Stimulated activated CD4-positive, alpha-beta T cell treated with anti-CD3 and anti-CD28 coated beads, Interleukin-2, amount 100 ng/mL, for 4 hours (primary cell): ENCODE data around the gene NAA16.
"Not testable (repeated sequence)": the region's sequence is repeated elsewhere in the genome, so short reads cannot be mapped to it uniquely, and the experiment has no call there.

Experiments used
- DNase-seq: peaks from one replicate; pipeline ENCODE4 v3.0.0-alpha.2; 2020; ENCODE audit warnings: low read depth

The NAA16 gene

DNA sequence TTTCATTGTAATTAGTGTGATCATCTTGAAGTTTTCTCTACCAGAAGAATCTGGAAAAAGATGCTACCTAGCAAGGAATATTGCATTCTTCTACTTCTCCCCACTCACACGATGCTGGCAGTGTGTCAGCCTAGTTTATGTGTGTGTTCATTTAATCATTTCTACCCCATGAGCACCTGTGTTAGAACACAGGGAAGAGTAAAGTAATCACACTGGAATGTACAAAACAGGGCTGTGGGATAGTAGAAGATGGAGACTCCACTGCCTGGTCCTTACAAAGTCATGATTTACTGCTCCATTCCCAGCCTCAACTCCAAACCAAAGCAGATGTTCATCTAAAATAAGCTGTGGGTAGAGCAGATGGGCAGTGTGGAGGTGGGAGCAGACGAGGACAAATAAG, 98.5 kb downstream of the NAA16 start:
- DNase-seq, result no peak

DNA sequence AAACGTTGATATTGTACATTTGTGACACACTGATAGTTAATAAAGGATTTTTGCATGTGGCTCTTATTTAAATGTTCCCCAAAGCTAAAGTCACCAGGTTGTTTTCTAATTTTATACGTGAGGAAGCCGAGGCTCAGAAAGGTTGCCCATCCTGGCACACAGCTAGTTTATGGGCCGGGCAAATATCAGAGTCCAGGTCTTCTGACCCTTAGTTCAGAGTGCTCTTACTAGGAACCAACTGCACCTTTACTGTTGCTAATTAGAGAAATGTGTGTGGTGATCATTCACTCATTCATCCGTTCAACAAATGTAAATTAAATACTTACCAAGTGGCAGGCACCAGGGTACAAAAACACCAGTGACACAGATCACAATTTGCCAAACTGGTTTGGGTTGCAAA, 100.0 kb downstream of the NAA16 start:
- no peak for DNase-seq

DNA sequence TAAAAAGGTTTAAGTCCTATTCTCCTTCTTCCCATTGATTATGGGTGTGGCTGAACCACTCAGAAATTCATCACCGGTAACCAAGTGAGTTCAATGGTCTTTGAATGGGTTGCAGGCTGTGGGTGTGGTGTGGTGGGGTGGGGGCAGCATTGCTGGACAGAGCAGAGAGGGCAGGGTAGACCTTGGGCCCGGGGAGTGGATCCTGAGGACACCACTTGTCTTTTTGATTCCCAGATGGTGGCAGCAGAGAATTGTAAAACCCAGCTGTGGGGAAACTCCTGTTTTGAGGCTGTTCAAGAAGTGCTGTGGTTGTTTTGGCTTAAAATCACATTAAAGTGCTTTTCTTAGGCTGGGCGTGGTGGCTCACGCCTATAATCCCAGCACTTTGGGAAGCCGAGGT, 100.5 kb downstream of the NAA16 start:
- peak; percentile 19 for DNase-seq

DNA sequence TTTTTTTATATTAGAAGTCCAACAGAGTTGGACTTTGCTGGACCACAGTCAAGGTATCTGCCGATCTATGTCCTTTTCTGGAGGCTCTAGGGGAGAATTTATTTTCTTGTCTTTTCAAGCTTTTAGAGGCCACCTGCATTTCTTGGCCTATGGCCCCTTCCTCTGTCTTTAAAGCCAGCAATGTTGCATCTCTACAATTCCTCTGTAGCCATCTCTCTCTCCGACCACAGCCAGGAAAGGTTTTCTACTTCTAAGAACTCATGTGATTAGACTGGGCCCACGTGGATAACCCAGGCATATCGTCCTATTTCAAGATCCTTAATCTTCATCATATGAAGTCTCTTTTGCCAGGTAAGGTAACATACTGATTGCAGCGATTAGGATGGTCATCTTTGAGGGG, 102.8 kb downstream of the NAA16 start:
- no peak for DNase-seq

DNA sequence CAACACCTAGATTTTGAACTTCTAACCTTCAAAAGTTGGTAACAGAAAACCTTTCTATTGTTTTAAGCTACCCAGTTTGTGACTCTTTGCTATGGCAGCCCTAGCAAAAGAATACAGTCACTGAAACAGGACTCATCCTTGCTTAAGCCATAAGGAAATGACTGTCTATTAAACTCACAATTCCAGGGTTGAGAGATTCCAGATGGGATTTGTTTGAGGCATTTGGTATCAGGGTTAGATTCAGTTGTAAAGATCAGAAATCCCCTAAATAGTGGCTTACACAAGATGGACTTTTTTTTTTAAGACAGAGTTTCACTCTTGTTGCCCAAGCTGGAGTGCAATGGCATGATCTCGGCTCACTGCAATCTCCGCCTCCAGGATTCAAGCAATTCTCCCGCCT, 105.2 kb downstream of the NAA16 start:
- DNase-seq, result no peak

DNA sequence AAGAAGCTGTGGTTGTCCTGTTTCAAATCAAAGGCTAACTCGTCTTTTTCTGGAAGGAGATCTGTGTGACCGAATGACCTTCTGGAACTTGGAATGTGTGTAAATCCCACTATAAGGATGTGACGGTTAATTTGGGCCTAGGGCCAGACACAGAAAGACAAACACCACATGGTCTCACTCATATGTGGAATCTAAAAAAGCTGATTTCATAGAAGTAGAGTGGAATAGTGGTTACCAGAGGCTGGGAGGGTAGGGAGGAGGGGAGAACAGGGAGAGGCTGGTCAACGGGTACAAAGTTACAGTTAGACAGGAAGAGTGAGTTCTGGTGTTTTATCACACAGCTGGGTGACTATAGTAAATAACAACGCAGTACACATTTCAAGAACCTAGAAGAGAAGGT, 107.0 kb downstream of the NAA16 start:
- no peak for DNase-seq

DNA sequence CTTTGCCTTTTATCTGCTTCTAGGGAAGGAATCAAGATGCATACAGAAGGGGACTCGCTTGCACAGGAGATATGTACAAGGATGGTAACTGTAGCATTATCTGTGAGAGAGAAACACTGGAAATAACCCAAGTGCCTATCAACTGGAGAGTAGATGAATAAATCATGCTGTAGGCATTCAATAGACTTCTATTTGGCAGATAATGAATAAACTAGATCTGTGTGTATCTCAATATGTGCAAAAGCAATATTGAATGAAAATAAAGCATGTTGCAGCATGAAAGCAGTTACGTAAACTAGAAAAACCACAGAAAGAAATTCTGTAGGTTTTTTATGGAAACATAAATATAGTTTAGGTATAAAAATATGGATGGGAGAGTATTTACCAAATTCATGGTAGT, 107.7 kb downstream of the NAA16 start:
- DNase-seq, result no peak

DNA sequence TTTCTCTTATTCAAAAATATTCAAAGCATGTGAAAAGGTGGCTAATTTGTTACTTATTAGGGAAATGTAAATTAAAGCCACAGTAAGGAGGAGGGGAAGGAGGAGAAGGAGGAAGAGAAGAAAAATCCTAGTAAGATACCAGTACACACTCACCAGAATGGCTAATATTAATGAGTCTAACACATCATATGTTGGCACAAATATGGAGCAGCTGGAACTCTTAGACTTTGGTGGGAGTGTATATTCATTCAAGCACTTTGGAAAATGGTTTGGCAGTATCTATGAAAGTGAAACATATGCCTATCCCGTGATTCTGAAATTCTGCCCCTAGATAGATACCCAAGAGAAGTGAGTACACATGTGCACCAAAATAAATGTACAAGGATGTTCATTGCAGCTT, 108.1 kb downstream of the NAA16 start:
- DNase-seq, result no peak

DNA sequence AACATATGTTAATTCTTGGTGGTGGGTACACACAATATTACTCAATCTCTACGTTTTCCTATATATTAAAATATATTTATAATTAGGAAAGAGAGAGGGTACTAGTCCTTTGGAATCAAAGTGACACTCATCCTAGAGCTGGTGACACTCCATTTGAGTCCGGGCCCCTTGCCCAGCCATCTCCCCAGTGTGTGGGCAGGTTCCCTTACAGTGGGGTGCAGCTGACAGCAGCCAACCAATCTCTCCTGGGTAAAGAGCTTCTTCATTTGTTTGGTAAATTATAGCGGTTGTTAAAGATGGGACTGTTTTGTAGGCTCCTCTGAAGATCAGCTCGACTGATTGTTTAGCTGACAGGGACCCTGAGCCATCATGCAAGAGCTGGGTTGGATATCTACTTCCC, 109.1 kb downstream of the NAA16 start:
- no peak for DNase-seq

DNA sequence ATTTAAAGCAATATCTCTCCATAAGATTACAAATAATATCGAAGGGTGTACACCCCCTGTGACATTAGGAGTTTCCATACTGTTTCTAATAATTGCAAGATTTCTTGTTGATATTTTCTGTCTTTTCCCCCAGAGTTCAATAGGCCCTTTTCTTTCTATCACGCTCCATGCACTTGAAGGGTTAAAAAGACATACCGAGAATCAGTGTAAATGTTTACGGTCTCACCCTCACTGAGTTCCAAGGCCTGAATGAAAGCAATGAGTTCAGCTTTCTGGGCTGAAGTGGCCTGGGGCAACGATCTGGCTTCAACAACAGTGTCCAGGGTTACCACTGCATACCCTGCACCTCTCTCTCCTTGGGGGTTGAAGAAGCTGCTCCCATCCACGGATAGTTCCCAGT, 110.3 kb downstream of the NAA16 start:
- DNase-seq, result not testable (repeated sequence)

DNA sequence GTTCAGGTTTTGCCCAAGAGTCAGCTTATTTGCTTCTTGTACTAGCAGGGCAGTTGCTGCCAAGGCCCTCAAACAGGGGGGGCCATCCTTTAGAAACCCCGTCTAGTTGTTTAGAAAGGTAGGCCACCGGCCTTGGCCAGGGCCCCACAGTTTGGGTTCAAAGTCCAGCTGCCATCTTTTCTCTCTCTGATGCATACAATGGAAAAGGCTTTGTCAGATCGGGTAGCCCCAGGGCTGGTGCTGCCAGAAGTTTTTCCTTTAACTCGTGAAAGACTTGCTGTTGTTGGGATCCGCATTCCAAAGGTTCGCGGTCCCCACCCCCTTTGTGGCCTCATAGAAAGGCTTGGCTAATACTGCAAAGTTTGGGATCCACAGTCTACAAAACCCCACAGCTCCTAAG, 110.9 kb downstream of the NAA16 start:
- not testable (repeated sequence) for DNase-seq

DNA sequence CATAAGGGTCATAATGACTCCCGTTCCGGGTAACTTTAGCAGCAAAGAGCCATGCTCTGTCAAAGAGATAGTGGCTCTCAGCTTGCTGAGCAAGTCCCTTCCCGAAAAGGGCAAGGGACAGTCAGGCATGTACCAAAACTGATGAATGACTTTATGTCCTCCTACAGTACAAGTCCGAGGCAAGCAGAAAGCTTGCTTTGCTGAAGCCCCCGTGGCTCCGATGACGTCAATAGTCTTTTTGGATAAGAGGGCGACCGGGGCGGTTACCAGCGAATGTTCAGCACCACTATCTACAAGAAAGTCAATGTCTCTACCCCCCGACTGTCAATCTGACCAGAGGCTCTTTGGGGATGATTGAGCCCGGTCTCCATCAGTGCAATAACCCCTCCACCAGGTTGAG, 112.2 kb downstream of the NAA16 start:
- DNase-seq, result not testable (repeated sequence)

DNA sequence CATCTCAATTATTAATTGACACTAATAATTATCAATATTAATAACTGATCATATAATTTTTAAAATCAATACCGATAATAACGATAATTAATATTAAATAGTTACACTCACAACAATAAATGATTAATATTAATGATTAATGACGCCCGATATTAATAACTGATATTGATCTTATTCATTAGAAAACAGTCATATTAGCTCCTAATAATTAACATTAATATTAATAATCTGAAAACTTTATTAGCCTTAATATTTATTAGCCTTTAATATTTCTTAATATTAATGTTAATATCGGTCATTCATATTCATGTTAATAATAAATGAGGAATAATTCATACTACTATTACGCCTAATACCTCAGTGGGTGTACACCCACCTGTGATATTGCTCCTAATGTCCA, 113.6 kb downstream of the NAA16 start:
- not testable (repeated sequence) for DNase-seq

DNA sequence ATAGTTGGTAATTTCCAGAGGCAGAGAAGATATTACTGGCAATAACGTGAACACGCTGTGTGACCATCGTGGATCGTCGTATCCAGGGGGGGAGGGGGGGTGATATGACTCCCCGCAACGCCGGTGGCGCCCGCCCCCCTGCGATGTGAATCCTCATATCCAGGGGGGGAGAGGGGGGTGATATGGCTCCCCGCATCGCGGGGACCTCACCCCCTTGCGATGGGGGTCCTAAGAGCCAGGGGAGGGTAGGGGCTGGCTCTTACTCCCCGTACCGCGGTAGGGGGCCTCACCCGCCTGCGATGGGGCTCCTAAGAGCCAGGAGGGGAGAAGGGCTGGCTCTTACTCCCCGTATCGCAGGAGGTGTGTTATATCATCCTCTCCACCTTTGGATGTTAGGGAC, 115.0 kb downstream of the NAA16 start:
- no peak for DNase-seq
